HCT116 (cell line): ENCODE measurements around the gene ZSCAN21. TPM values are rescaled to one million over a fixed set of nuclear protein-coding genes. Genes with fewer than 3 reads are reported as not detected.

Experiments
- ATAC-seq: fragments of 200-7000 bp; cut with Tn5 transposase; 2 replicates; pipeline ENCODE4 v1.9.1; 2020; ENCODE audit warnings: mild to moderate bottlenecking, moderate library complexity
- BruUV-seq: library from RNA; stranded (reverse); fragments of 400-500 nt; replicated peaks from 2 replicates; lab custom pipeline; 2021; lab: Mats Ljungman, UMichigan
- CTCF ChIA-PET: fragments of 300-600 bp; sonication (Branson Sonifier 250); formaldehyde crosslinking; loops from one replicate; lab custom pipeline; 2021; ENCODE audit warnings: antibody characterized with exemption; lab: Charles Lee
- POLR2A ChIA-PET: fragments of 300-600, 350-600 bp; sonication (Branson Sonifier 250); formaldehyde crosslinking; loops from one replicate; lab custom pipeline; 2021; ENCODE audit warnings: antibody characterized with exemption; lab: Charles Lee
- RAD21 ChIA-PET, 2 experiments: fragments of 300-600 bp; sonication (Branson Sonifier 250); formaldehyde crosslinking; loops; one replicate each; lab custom pipeline; 2023; ENCODE audit warnings: low total read pairs in 2 of 2; ENCODE audit not compliant: uncharacterized antibody in 2 of 2, unreplicated experiment in 2 of 2, low non-redundant PET in 1 of 2; lab: Charles Lee
- DNase-seq: peaks from one replicate; pipeline ENCODE4 v3.0.0-alpha.2; 2010; ENCODE audit warnings: low read depth, low spot score
- H2AFZ ChIP-seq: fragments of 200-600 bp; shearing (Covaris generic), sonication (generic); 2 replicates; pipeline ENCODE4 v1.6.1; 2017; ENCODE audit warnings: low read depth, mixed run types, mixed read lengths, antibody characterized with exemption, low read length; ENCODE audit not compliant: poor library complexity, severe bottlenecking
- H3K27ac ChIP-seq: 2 replicates; pipeline ENCODE4 v1.5.1; 2012; ENCODE audit warnings: low read depth, low read length
- H3K27me3 ChIP-seq: fragments of 200-600 bp; sonication (generic); 2 replicates; pipeline ENCODE4 v1.6.1; 2016; ENCODE audit warnings: mixed run types, low read length, mixed read lengths; ENCODE audit not compliant: insufficient read depth
- H3K36me3 ChIP-seq, 2 experiments: fragments of 200-500 bp in 1 of 2; fragments of 200-600 bp in 1 of 2; sonication (Bioruptor generic) in 1 of 2; sonication (generic) in 1 of 2; 2 replicates each; pipeline versions ENCODE4 v1.5.1 to v1.6.1; 2014 to 2016; ENCODE audit warnings: low read length in 2 of 2, inconsistent platforms in 1 of 2, mixed read lengths in 1 of 2, mixed run types in 1 of 2; ENCODE audit not compliant: insufficient read depth in 2 of 2, control insufficient read depth in 1 of 2
- H3K4me1 ChIP-seq, 2 experiments: fragments of 200-600 bp in 1 of 2; sonication (generic) in 1 of 2; 2 replicates each; pipeline versions ENCODE4 v1.5.1 to v1.6.1; 2012 to 2017; ENCODE audit warnings: low read length in 2 of 2, inconsistent platforms in 1 of 2, mild to moderate bottlenecking in 1 of 2, mixed read lengths in 1 of 2, mixed run types in 1 of 2, moderate library complexity in 1 of 2; ENCODE audit not compliant: insufficient read depth in 2 of 2, control insufficient read depth in 1 of 2
- H3K4me2 ChIP-seq: fragments of 200-600 bp; sonication (generic); 2 replicates; pipeline ENCODE4 v1.6.1; 2017; ENCODE audit warnings: mixed run types, low read length, mixed read lengths
- H3K4me3 ChIP-seq, 2 experiments: fragments of 200-600 bp in 1 of 2; sonication (generic) in 1 of 2; replicated peaks in 1 of 2; 2 replicates each; pipeline ENCODE4 v1.5.1; 2011 to 2016; ENCODE audit warnings: low read length in 2 of 2, control low read depth in 1 of 2, low read depth in 1 of 2, mild to moderate bottlenecking in 1 of 2, mixed read lengths in 1 of 2, mixed run types in 1 of 2
- H3K79me2 ChIP-seq: fragments of 200-600 bp; sonication (generic); 2 replicates; pipeline ENCODE4 v1.6.1; 2017; ENCODE audit warnings: mild to moderate bottlenecking, mixed run types, low read length, moderate library complexity, mixed read lengths; ENCODE audit not compliant: insufficient read depth
- H3K9ac ChIP-seq: fragments of 200-600 bp; sonication (generic); 2 replicates; pipeline ENCODE4 v1.6.1; 2016; ENCODE audit warnings: low read length, mixed read lengths
- H3K9me2 ChIP-seq: fragments of 200-600 bp; sonication (generic), shearing (Covaris generic); 2 replicates; pipeline ENCODE4 v1.6.1; 2017; ENCODE audit warnings: mixed run types, mild to moderate bottlenecking, moderate library complexity; ENCODE audit not compliant: insufficient read depth
- H3K9me3 ChIP-seq, 2 experiments: fragments of 200-500 bp in 1 of 2; fragments of 200-600 bp in 1 of 2; sonication (Bioruptor generic) in 1 of 2; sonication (generic) in 1 of 2; 2 replicates each; pipeline ENCODE4 v1.6.1; 2014 to 2017; ENCODE audit warnings: low read length in 2 of 2, mixed read lengths in 2 of 2, inconsistent platforms in 1 of 2, low read depth in 1 of 2, mild to moderate bottlenecking in 1 of 2, mixed run types in 1 of 2, moderate library complexity in 1 of 2; ENCODE audit not compliant: control insufficient read depth in 1 of 2, insufficient read depth in 1 of 2
- H4K20me1 ChIP-seq: fragments of 200-600 bp; sonication (generic), shearing (Covaris generic); 2 replicates; pipeline ENCODE4 v1.6.1; 2017; ENCODE audit warnings: mixed run types, mild to moderate bottlenecking, moderate library complexity; ENCODE audit not compliant: insufficient read depth
- CEBPB ChIP-seq: IDR thresholded peaks from 2 replicates; pipeline ENCODE4 v1.6.1; 2012; ENCODE audit warnings: low read depth
- CTCF ChIP-seq, 3 experiments: fragments of 200-600 bp in 1 of 3; sonication (generic) in 1 of 3; IDR thresholded peaks in 2 of 3; conservative IDR thresholded peaks in 1 of 3; 2 replicates each; pipeline ENCODE4 v1.5.1; 2012 to 2017; ENCODE audit warnings: low read depth in 2 of 3, low read length in 2 of 3, antibody characterized with exemption in 1 of 3, borderline replicate concordance in 1 of 3, control low read depth in 1 of 3, mild to moderate bottlenecking in 1 of 3, mixed read lengths in 1 of 3, mixed run types in 1 of 3, moderate library complexity in 1 of 3; ENCODE audit not compliant: insufficient read depth in 1 of 3
- EGR1 ChIP-seq: IDR thresholded peaks from 2 replicates; pipeline ENCODE4 v1.6.1; 2012; ENCODE audit warnings: low read depth
- EZH2phosphoT487 ChIP-seq: fragments of 200-600 bp; IDR thresholded peaks from 2 replicates; pipeline ENCODE4 v1.6.1; 2018; ENCODE audit warnings: antibody characterized with exemption, borderline replicate concordance
- FOSL1 ChIP-seq: IDR thresholded peaks from 2 replicates; pipeline ENCODE4 v1.6.1; 2012; ENCODE audit warnings: low read depth
- JUND ChIP-seq: IDR thresholded peaks from 2 replicates; pipeline ENCODE4 v1.6.1; 2012
- POLR2A ChIP-seq: IDR thresholded peaks from 2 replicates; pipeline ENCODE4 v1.7.0; 2011; ENCODE audit warnings: borderline replicate concordance; ENCODE audit not compliant: insufficient read depth, insufficient read length; ENCODE audit errors: extremely low read depth
- POLR2AphosphoS5 ChIP-seq: IDR thresholded peaks from 2 replicates; pipeline ENCODE4 v1.6.1; 2011; ENCODE audit warnings: mild to moderate bottlenecking, low read depth, low read length, moderate library complexity
- RAD21 ChIP-seq: IDR thresholded peaks from 2 replicates; pipeline ENCODE4 v1.6.1; 2012; ENCODE audit warnings: low read depth, mild to moderate bottlenecking
- SIN3A ChIP-seq: IDR thresholded peaks from 2 replicates; pipeline ENCODE4 v1.6.1; 2012; ENCODE audit warnings: low read depth
- YY1 ChIP-seq: IDR thresholded peaks from 2 replicates; pipeline ENCODE4 v1.6.1; 2011; ENCODE audit warnings: low read length, low read depth, moderate library complexity, mild to moderate bottlenecking; ENCODE audit not compliant: insufficient replicate concordance; ENCODE audit errors: extremely low read depth
- ZFX ChIP-seq: fragments of 450-650 bp; IDR thresholded peaks from 2 replicates; pipeline ENCODE4 v1.6.1; 2017
- intact Hi-C: fragments of 100-400 bp; cut with micrococcal nuclease; formaldehyde crosslinking; loops from 2 replicates; pipeline ENCODE4 v1.10.0; 2022
- total RNA-seq: library from RNA; stranded (reverse); gene quantifications from one replicate; pipeline ENCODE4 v1.2.1, GENCODE V29; 2021; ENCODE audit not compliant: unreplicated experiment
- TF ChIP-seq, protein P1 (sequence below): IDR thresholded peaks from 2 replicates; pipeline ENCODE4 v1.6.1; 2011; ENCODE audit warnings: mild to moderate bottlenecking, low read length, moderate library complexity; ENCODE audit not compliant: insufficient replicate concordance; ENCODE audit errors: extremely low read depth

Gene ZSCAN21
- total RNA-seq, 1 experiment from 2014 or later = 10.3 TPM

GRCh38 chr7:100105534-100105933, 56.0 kb downstream of the ZSCAN21 start:
- ATAC-seq = no peak
- Histone ChIP-seq H3K9me3 (no peaks in the 10 kb centered on the region), H3K9ac (no peak overlapping the region), H3K79me2 (peaks cover 13% of the 10 kb centered on the region; the same call in 1 of the 2 replicates), H4K20me1 (no peaks in the 10 kb centered on the region), H3K36me3 (peaks cover 0 to 22% of the 10 kb centered on the region in 2 experiments; a peak in 3 of 4 replicates), H3K9me2 (no peaks in the 10 kb centered on the region), H3K27ac (no peak overlapping the region), H3K27me3 (no peaks in the 10 kb centered on the region), H3K4me1 (peaks cover 6 to 16% of the 10 kb centered on the region in 2 experiments; a peak in 3 of 4 replicates), H3K4me3 (no peak overlapping the region), H2AFZ (no peak overlapping the region), H3K4me2 (no peak overlapping the region)
- RAD21 ChIA-PET = no interaction called here
- TF ChIP-seq RAD21 (no peak), CEBPB (no peak), YY1 (no peak), EGR1 (no peak), POLR2A (no peak)
- CTCF ChIA-PET = no interaction called here
- POLR2A ChIA-PET = interaction anchor here (0.6 kb wide), 1 partner anchor 9 kb away, joined by 3 read pairs; no protein-coding TSS in a partner anchor
- intact Hi-C loops = no loop called here
- no peak for DNase-seq
- BruUV-seq = no TSS peak

GRCh38 chr7:100106633-100107032, 57.1 kb downstream of the ZSCAN21 start:
- ATAC-seq (no peak), DNase-seq (no peak)
- ChIA-PET RAD21 (no interaction called here), CTCF (no interaction called here), POLR2A (no interaction called here)
- H3K27ac ChIP-seq = no peak overlapping the region
- no peak overlapping the region for H3K9ac ChIP-seq
- no peaks in the 10 kb centered on the region for H3K9me2 ChIP-seq
- peaks cover 6% of the 10 kb centered on the region; the same call in 1 of the 2 replicates for H3K79me2 ChIP-seq
- no TSS peak for BruUV-seq
- H3K36me3 ChIP-seq = peaks cover 2 to 22% of the 10 kb centered on the region in 2 experiments; a peak in 3 of 4 replicates
- no peaks in the 10 kb centered on the region for H3K9me3 ChIP-seq
- H4K20me1 ChIP-seq = no peaks in the 10 kb centered on the region
- TF ChIP-seq JUND (no peak), POLR2A (no peak), FOSL1 (no peak), POLR2AphosphoS5 (no peak), ZFX (no peak), SIN3A (no peak), RAD21 (no peak), CTCF (IDR thresholded peaks at IDR 0.05 in 2 of 3, conservative IDR thresholded peaks at IDR 0.05 in 1 of 3; ENCODE audit: borderline replicate concordance in 1 of 3, insufficient read depth in 1 of 3, low read depth in 2 of 3, low read length in 2 of 3) (no peak), EGR1 (no peak), EZH2phosphoT487 (no peak)
- TF ChIP-seq, protein P1, sequence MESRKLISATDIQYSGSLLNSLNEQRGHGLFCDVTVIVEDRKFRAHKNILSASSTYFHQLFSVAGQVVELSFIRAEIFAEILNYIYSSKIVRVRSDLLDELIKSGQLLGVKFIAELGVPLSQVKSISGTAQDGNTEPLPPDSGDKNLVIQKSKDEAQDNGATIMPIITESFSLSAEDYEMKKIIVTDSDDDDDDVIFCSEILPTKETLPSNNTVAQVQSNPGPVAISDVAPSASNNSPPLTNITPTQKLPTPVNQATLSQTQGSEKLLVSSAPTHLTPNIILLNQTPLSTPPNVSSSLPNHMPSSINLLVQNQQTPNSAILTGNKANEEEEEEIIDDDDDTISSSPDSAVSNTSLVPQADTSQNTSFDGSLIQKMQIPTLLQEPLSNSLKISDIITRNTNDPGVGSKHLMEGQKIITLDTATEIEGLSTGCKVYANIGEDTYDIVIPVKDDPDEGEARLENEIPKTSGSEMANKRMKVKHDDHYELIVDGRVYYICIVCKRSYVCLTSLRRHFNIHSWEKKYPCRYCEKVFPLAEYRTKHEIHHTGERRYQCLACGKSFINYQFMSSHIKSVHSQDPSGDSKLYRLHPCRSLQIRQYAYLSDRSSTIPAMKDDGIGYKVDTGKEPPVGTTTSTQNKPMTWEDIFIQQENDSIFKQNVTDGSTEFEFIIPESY = no peak
- no peak overlapping the region for H2AFZ ChIP-seq
- no peaks in the 10 kb centered on the region for H3K27me3 ChIP-seq
- no peak overlapping the region for H3K4me3 ChIP-seq
- intact Hi-C loops = no loop called here
- no peak overlapping the region for H3K4me2 ChIP-seq
- peaks cover 6 to 12% of the 10 kb centered on the region in 2 experiments; a peak in 3 of 4 replicates for H3K4me1 ChIP-seq
